SJCRH30 (cell line): ENCODE results near the gene MAP2K6. TPM values are rescaled to one million over a fixed set of nuclear protein-coding genes. Genes with fewer than 3 reads are reported as not detected.
A peak's percentile ranks its signal among the peaks of the same experiment; 100 is the strongest.

Experiments
- DNase-seq, 2 experiments: peaks; one replicate each; pipeline ENCODE4 v3.0.0-alpha.2; 2015 to 2020
- H3K27ac ChIP-seq: fragments of 250-450 bp; sonication (Bioruptor Pico); 2 replicates; pipeline ENCODE4 v1.5.1; 2020; ENCODE audit warnings: mild to moderate bottlenecking, moderate library complexity
- H3K27me3 ChIP-seq: fragments of 250-450 bp; sonication (Bioruptor Pico); 2 replicates; pipeline ENCODE4 v1.5.1; 2020; ENCODE audit warnings: mild to moderate bottlenecking, moderate library complexity
- H3K36me3 ChIP-seq: fragments of 250-450 bp; sonication (Bioruptor Pico); 2 replicates; pipeline ENCODE4 v1.5.1; 2020; ENCODE audit warnings: mild to moderate bottlenecking, moderate library complexity
- H3K4me1 ChIP-seq: fragments of 250-450 bp; sonication (Bioruptor Pico); 2 replicates; pipeline ENCODE4 v1.5.1; 2020; ENCODE audit warnings: mild to moderate bottlenecking, moderate library complexity
- H3K4me3 ChIP-seq: fragments of 250-450 bp; sonication (Bioruptor Pico); 2 replicates; pipeline ENCODE4 v1.5.1; 2020; ENCODE audit warnings: mild to moderate bottlenecking, moderate library complexity
- H3K9me3 ChIP-seq: fragments of 250-450 bp; sonication (Bioruptor Pico); replicated peaks from 2 replicates; pipeline ENCODE4 v1.5.1; 2020; ENCODE audit warnings: mild to moderate bottlenecking, moderate library complexity
- total RNA-seq: library from RNA; depleted of rRNA; stranded (reverse); fragments of >200 nt; shearing (Covaris generic); gene quantifications from 2 replicates; pipeline ENCODE4 v1.2.3, GENCODE V29; 2014

MAP2K6 gene
- total RNA-seq, 1 experiment from 2014 or later, result 0.55 TPM

GRCh38 chr17:69511250-69511649 lies 96.8 kb downstream of the MAP2K6 start:
- DNase-seq, result no peak

DNA sequence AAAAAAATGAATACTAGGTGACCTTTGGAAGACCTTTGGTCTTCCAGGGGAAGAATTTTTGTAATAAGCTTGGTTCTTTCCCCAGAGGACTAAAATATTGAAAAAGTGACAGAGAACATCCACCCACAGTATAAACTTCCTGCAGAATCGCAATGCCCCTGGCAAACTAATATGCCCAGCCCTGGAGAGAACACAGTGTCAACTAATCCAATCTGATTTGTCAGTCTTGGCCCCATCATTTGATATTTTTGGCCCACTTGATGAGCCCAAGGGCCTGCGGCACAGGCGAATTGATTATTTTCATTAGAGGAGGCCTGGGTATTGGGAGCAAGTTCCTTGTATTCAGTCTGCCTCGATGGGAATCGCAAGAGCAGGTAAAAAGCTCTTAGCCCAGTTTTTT lies 98.4 kb downstream of the MAP2K6 start:
- Histone ChIP-seq H3K4me3 (no peak overlapping the region), H3K9me3 (no peaks in the 10 kb centered on the region), H3K27me3 (no peaks in the 10 kb centered on the region), H3K27ac (no peak overlapping the region), H3K36me3 (no peaks in the 10 kb centered on the region), H3K4me1 (no peaks in the 10 kb centered on the region)
- DNase-seq, result no peak

More at GRCh38 chr17:69511250-69511649, 96.8 kb downstream of the MAP2K6 start:
- Histone ChIP-seq H3K4me3 (no peak overlapping the region), H3K27me3 (no peaks in the 10 kb centered on the region), H3K36me3 (no peaks in the 10 kb centered on the region), H3K4me1 (no peaks in the 10 kb centered on the region), H3K27ac (no peak overlapping the region), H3K9me3 (no peaks in the 10 kb centered on the region)

GRCh38 chr17:69516225-69516624 lies 101.7 kb downstream of the MAP2K6 start:
- Histone ChIP-seq H3K36me3 (no peaks in the 10 kb centered on the region), H3K27ac (no peak overlapping the region)

GRCh38 chr17:69516911-69517310 lies 102.4 kb downstream of the MAP2K6 start:
- Histone ChIP-seq H3K4me1 (no peaks in the 10 kb centered on the region), H3K27me3 (no peaks in the 10 kb centered on the region), H3K36me3 (no peaks in the 10 kb centered on the region), H3K4me3 (no peak overlapping the region), H3K27ac (no peak overlapping the region), H3K9me3 (no peaks in the 10 kb centered on the region)
- no peak for DNase-seq

More at GRCh38 chr17:69516225-69516624, 101.7 kb downstream of the MAP2K6 start:
- Histone ChIP-seq H3K9me3 (no peaks in the 10 kb centered on the region), H3K4me1 (no peaks in the 10 kb centered on the region), H3K27me3 (no peaks in the 10 kb centered on the region), H3K4me3 (no peak overlapping the region)
- no peak for DNase-seq

DNA sequence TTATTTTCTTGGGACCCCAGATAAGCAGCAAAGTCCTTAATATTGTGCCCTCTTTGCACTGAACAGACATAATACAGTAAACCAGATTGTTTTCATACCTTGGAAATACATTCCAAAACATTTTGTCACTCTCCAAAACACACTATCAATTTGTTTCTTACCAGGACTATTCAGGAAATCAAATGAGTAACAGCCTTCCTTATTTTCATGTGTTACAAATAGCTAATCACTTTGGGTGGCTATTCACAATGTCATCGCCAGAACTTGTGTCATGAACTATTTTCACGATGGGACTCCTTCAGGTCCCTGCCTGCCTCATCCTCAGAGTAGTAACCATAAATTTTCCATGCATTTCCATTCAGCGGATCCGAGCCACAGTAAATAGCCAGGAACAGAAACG lies 104.5 kb downstream of the MAP2K6 start:
- Histone ChIP-seq H3K4me1 (no peaks in the 10 kb centered on the region), H3K36me3 (no peaks in the 10 kb centered on the region), H3K4me3 (no peak overlapping the region), H3K27me3 (no peaks in the 10 kb centered on the region), H3K9me3 (no peaks in the 10 kb centered on the region), H3K27ac (no peak overlapping the region)
- no peak for DNase-seq

DNA sequence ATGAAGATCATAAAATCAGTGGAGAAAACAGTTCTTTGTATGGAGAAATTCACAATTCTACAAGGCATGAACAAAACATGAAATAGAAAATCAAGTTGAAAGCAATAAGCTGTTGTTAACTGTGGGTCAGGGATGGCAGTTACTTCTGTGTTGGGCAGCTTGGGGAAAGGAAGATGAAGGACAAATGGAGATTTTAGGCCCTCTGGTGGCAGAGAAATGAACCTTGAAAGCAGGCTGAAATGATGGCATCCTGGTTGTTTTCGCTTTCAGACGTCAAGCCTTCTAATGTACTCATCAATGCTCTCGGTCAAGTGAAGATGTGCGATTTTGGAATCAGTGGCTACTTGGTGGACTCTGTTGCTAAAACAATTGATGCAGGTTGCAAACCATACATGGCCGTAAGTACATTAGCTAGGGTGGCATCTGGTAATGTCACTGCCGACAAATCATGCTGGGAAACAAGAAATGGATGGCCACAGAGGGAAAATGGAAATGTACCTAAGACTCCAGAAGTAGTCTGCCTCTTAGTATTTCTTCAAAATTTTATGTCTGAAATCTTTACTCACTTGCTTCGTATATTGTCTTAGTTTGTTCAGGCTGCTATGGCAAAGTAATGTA lies 108.9 kb downstream of the MAP2K6 start:
- Histone ChIP-seq H3K4me1 (no peaks in the 10 kb centered on the region), H3K27me3 (no peaks in the 10 kb centered on the region), H3K4me3 (no peak overlapping the region), H3K36me3 (no peaks in the 10 kb centered on the region), H3K27ac (no peak overlapping the region), H3K9me3 (no peaks in the 10 kb centered on the region; the same call in 1 of the 2 replicates)
- DNase-seq, result peak in 1 of 2 experiments; percentile 40

GRCh38 chr17:69524854-69525253 lies 110.4 kb downstream of the MAP2K6 start:
- Histone ChIP-seq H3K36me3 (no peaks in the 10 kb centered on the region), H3K27ac (no peak overlapping the region), H3K4me1 (no peaks in the 10 kb centered on the region), H3K27me3 (no peaks in the 10 kb centered on the region), H3K4me3 (no peak overlapping the region), H3K9me3 (no peaks in the 10 kb centered on the region; the same call in 1 of the 2 replicates)
- no peak for DNase-seq

DNA sequence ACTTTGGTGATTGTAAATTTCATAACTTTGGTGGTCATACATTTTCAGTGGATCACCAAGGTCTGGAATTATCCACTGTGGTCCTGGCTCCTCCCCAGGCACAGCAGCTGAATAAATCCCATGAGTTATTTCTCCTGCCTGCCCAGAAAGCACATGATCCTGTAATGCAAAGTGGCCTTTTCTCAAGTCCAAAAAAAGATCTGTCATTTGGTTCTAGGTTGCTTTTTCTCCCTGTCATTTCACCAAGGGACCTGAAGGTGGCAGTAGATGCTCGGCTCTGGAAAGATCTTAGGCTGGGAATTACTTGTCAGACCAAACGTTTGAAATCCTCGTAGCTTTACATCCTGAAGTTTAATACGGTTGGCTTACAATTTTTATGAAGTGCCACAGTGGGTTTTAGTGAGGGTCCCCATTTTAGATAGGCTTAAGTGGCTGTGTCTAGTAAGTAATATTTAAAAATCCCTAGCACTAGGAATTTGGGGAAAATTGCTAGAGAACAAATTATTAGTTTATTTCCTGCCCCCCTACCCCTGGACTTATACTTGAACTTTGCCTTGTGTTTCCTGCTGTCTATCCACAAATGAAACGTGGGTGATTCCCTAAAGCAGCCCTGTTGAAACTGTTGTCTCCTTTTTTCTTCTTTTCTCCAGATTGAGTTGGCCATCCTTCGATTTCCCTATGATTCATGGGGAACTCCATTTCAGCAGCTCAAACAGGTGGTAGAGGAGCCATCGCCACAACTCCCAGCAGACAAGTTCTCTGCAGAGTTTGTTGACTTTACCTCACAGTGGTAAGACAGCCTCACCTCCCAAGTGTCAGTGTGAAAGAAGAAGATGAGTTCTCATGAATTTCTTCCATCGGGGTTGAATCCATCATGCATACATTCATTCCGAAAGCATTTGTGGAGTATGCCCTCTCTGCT lies 111.7 kb downstream of the MAP2K6 start:
- H3K27me3 ChIP-seq, result no peaks in the 10 kb centered on the region
- no peaks in the 10 kb centered on the region for H3K36me3 ChIP-seq
- H3K4me3 ChIP-seq, result no peak overlapping the region
- no peaks in the 10 kb centered on the region for H3K4me1 ChIP-seq
- DNase-seq, result peak; percentile 9 to 75
- no peaks in the 10 kb centered on the region; the same call in 1 of the 2 replicates for H3K9me3 ChIP-seq
- H3K27ac ChIP-seq, result no peak overlapping the region

GRCh38 chr17:69528035-69528434 lies 113.5 kb downstream of the MAP2K6 start:
- no peak for DNase-seq
- Histone ChIP-seq H3K4me3 (no peak overlapping the region), H3K36me3 (no peaks in the 10 kb centered on the region), H3K27ac (no peak overlapping the region), H3K27me3 (no peaks in the 10 kb centered on the region), H3K4me1 (no peaks in the 10 kb centered on the region), H3K9me3 (no peaks in the 10 kb centered on the region; the same call in 1 of the 2 replicates)

DNA sequence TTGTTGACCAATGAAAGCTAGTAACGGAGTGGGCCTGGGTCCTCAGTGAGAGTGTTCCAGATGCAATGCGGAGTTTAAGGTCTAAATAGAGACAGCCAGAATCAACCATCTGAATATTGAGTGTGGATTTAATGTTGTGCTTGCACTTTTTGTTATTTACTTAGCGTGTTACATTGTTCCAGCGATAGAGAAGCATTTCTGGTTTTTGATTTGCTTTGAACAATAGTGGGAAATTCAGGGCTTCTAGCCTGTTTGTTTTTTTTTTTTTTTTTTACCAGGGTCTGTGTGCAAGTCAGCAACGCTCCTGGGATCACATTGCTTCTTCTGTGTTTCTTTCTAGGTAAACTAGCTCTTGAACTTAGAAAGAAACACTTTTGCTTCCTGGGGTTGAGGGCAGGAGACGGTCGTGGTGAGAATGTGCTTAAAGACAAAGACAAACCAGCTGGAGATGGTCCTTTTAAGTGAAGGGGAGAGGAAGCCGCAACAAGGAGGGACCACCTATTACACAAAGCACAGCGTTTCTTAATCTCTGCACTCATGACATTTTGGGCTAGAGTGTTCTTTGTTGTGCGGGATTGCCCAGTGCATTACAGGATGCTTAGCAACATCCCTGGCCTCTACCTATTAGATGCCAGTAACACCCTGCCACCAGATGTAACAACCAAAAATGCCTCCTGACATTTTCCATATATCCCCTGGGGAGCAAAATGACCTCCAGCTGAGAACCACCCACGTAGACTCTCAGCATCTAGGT lies 119.2 kb downstream of the MAP2K6 start:
- Histone ChIP-seq H3K4me3 (no peak overlapping the region), H3K4me1 (no peaks in the 10 kb centered on the region), H3K9me3 (no peaks in the 10 kb centered on the region), H3K27me3 (no peaks in the 10 kb centered on the region), H3K27ac (no peak overlapping the region), H3K36me3 (no peaks in the 10 kb centered on the region)
- no peak for DNase-seq

- Histone ChIP-seq H3K36me3 (no peaks in the 10 kb centered on the region), H3K9me3 (no peaks in the 10 kb centered on the region), H3K27me3 (no peaks in the 10 kb centered on the region), H3K27ac (no peak overlapping the region), H3K4me3 (no peak overlapping the region), H3K4me1 (no peaks in the 10 kb centered on the region)
- no peak for DNase-seq
Observed at GRCh38 chr17:69534235-69534621, 119.7 kb downstream of the MAP2K6 start.

- H3K27me3 ChIP-seq, result no peaks in the 10 kb centered on the region
- no peak overlapping the region for H3K4me3 ChIP-seq
- H3K27ac ChIP-seq, result no peak overlapping the region
- H3K36me3 ChIP-seq, result no peaks in the 10 kb centered on the region
- H3K9me3 ChIP-seq, result no peaks in the 10 kb centered on the region
- H3K4me1 ChIP-seq, result no peaks in the 10 kb centered on the region
- no peak for DNase-seq
Observed at GRCh38 chr17:69535016-69535570, 120.6 kb downstream of the MAP2K6 start.

- no peaks in the 10 kb centered on the region for H3K9me3 ChIP-seq
- no peak for DNase-seq
- H3K27me3 ChIP-seq, result no peaks in the 10 kb centered on the region
- H3K4me1 ChIP-seq, result no peaks in the 10 kb centered on the region
- no peak overlapping the region for H3K4me3 ChIP-seq
- H3K36me3 ChIP-seq, result no peaks in the 10 kb centered on the region
- no peak overlapping the region for H3K27ac ChIP-seq
Observed at GRCh38 chr17:69538795-69539194, 124.3 kb downstream of the MAP2K6 start.

DNA sequence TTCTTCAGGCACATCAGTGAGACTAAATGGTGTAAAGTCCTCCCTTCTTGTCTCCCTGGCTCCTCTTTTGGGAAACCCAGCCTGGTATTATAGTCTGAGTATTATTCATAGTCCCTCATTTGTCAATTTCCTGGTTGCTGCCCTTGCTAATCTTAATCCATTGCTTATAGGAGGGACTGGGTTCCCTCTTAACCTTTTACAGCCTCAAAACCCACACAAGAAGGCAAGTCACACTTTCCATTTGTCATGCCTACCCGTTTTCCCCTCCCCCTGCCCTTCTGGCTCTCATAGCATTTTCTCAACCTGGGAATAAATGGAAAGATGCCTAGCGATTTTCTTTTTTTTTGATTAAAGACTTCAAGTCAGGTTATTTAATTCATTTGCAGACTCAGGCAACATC lies 124.8 kb downstream of the MAP2K6 start:
- Histone ChIP-seq H3K27ac (no peak overlapping the region), H3K4me3 (no peak overlapping the region)

More for the DNA sequence above, 124.8 kb downstream of the MAP2K6 start:
- H3K4me1 ChIP-seq, result no peaks in the 10 kb centered on the region
- H3K36me3 ChIP-seq, result no peaks in the 10 kb centered on the region
- H3K27me3 ChIP-seq, result no peaks in the 10 kb centered on the region
- DNase-seq, result no peak
- no peaks in the 10 kb centered on the region for H3K9me3 ChIP-seq
